Endothelial cell (in vitro differentiated cells): Measurements from ENCODE around the gene RNF128. TPM values are rescaled to one million over a fixed set of nuclear protein-coding genes. Genes with fewer than 3 reads are reported as not detected.

Experiments
- DNase-seq: peaks from one replicate; pipeline ENCODE4 v3.0.0; 2021; ENCODE audit warnings: low spot score
- H3K27ac Mint-ChIP-seq: one replicate; pipeline ENCODE4 v1.8.0; 2021; ENCODE audit warnings: mixed read lengths, inconsistent platforms; ENCODE audit not compliant: unreplicated experiment
- H3K27me3 Mint-ChIP-seq: one replicate; pipeline ENCODE4 v1.8.0; 2021; ENCODE audit warnings: mild to moderate bottlenecking, moderate library complexity, mixed read lengths, inconsistent platforms; ENCODE audit not compliant: unreplicated experiment
- H3K36me3 Mint-ChIP-seq: one replicate; pipeline ENCODE4 v1.8.0; 2021; ENCODE audit warnings: mild to moderate bottlenecking, low read depth, mixed read lengths, inconsistent platforms; ENCODE audit not compliant: unreplicated experiment
- H3K4me1 Mint-ChIP-seq: one replicate; pipeline ENCODE4 v1.8.0; 2021; ENCODE audit warnings: mild to moderate bottlenecking, mixed read lengths, inconsistent platforms; ENCODE audit not compliant: unreplicated experiment
- H3K4me3 Mint-ChIP-seq: one replicate; pipeline ENCODE4 v1.8.0; 2021; ENCODE audit warnings: mild to moderate bottlenecking, mixed read lengths, inconsistent platforms; ENCODE audit not compliant: unreplicated experiment
- H3K9me3 Mint-ChIP-seq: one replicate; pipeline ENCODE4 v1.8.0; 2021; ENCODE audit warnings: mixed read lengths, inconsistent platforms; ENCODE audit not compliant: unreplicated experiment
- CTCF ChIP-seq: fragments of 200-600 bp; sonication (generic); IDR thresholded peaks from one replicate; pipeline ENCODE4 v1.5.0; 2021; ENCODE audit warnings: antibody characterized with exemption; ENCODE audit not compliant: unreplicated experiment
- total RNA-seq: library from RNA; stranded (reverse); fragmentation: NEBNext Ultra II Directional; extraction: Animal tissue kit (Norgen Biotek cat#: 25700); gene quantifications from one replicate; pipeline ENCODE4 v1.2.1, GENCODE V29; 2021; ENCODE audit not compliant: unreplicated experiment

Gene RNF128
- total RNA-seq, 1 donor from 2014 or later = 2.5 TPM

- Mint-ChIP-seq H3K36me3 (no peaks in the 10 kb centered on the region), H3K4me1 (no peaks in the 10 kb centered on the region), H3K27ac (no peak overlapping the region), H3K27me3 (no peaks in the 10 kb centered on the region), H3K4me3 (no peak overlapping the region), H3K9me3 (no peaks in the 10 kb centered on the region)
- TF ChIP-seq CTCF = no peak
- DNase-seq = no peak
Measured at GRCh38 chrX:106740193-106740780, 13.8 kb downstream of the RNF128 start.

- no peak overlapping the region for H3K4me3 Mint-ChIP-seq
- DNase-seq = no peak
- TF ChIP-seq CTCF = no peak
- H3K27me3 Mint-ChIP-seq = no peaks in the 10 kb centered on the region
- no peaks in the 10 kb centered on the region for H3K36me3 Mint-ChIP-seq
- H3K9me3 Mint-ChIP-seq = no peaks in the 10 kb centered on the region
- H3K27ac Mint-ChIP-seq = no peak overlapping the region
- no peaks in the 10 kb centered on the region for H3K4me1 Mint-ChIP-seq
Measured at GRCh38 chrX:106742193-106742592, 15.7 kb downstream of the RNF128 start.

- H3K4me1 Mint-ChIP-seq = no peaks in the 10 kb centered on the region
- no peak overlapping the region for H3K27ac Mint-ChIP-seq
- no peak overlapping the region for H3K4me3 Mint-ChIP-seq
- no peaks in the 10 kb centered on the region for H3K9me3 Mint-ChIP-seq
- H3K36me3 Mint-ChIP-seq = no peaks in the 10 kb centered on the region
- no peak for TF ChIP-seq CTCF
- no peak for DNase-seq
- H3K27me3 Mint-ChIP-seq = no peaks in the 10 kb centered on the region
Measured at GRCh38 chrX:106742805-106743204, 16.3 kb downstream of the RNF128 start.

- Mint-ChIP-seq H3K4me1 (no peaks in the 10 kb centered on the region), H3K4me3 (no peak overlapping the region), H3K36me3 (no peaks in the 10 kb centered on the region), H3K27me3 (no peaks in the 10 kb centered on the region), H3K9me3 (no peaks in the 10 kb centered on the region), H3K27ac (no peak overlapping the region)
- no peak for DNase-seq
- no peak for TF ChIP-seq CTCF
Measured at GRCh38 chrX:106748377-106748776, 21.9 kb downstream of the RNF128 start.

- Mint-ChIP-seq H3K36me3 (no peaks in the 10 kb centered on the region), H3K4me1 (no peaks in the 10 kb centered on the region), H3K27me3 (no peaks in the 10 kb centered on the region), H3K4me3 (no peak overlapping the region), H3K9me3 (no peaks in the 10 kb centered on the region), H3K27ac (no peak overlapping the region)
- TF ChIP-seq CTCF = no peak
- DNase-seq = no peak
Measured at GRCh38 chrX:106751407-106751806, 24.9 kb downstream of the RNF128 start.
